CD14-positive monocyte (primary cell): Measurements from ENCODE around the gene UBC. TPM values are rescaled to one million over a fixed set of nuclear protein-coding genes. Genes with fewer than 3 reads are reported as not detected.

Source experiments
- DNase-seq, 3 donors: peaks; one replicate each; pipeline ENCODE4 v3.0.0-alpha.2; 2011 to 2022
- H2AFZ ChIP-seq: 2 replicates; pipeline ENCODE4 v1.6.0; 2012; ENCODE audit warnings: mild to moderate bottlenecking, low read depth, low read length, inconsistent platforms; ENCODE audit not compliant: insufficient read depth, poor library complexity, severe bottlenecking
- H3K27ac ChIP-seq, 2 donors: 1 replicate in 1 of 2; 2 replicates in 1 of 2; pipeline ENCODE4 v1.5.1; 2012 to 2013; ENCODE audit warnings: low read length in 2 of 2, control low read depth in 1 of 2, inconsistent platforms in 1 of 2, low read depth in 1 of 2, mild to moderate bottlenecking in 1 of 2
- H3K27me3 ChIP-seq, 2 donors: one replicate each; pipeline versions ENCODE4 v1.6.0 to v1.6.1; 2011 to 2013; ENCODE audit warnings: low read length in 2 of 2; ENCODE audit not compliant: control insufficient read depth in 2 of 2, insufficient read depth in 2 of 2
- H3K36me3 ChIP-seq, 2 donors: replicated peaks in 1 of 2; 1 replicate in 1 of 2; 2 replicates in 1 of 2; pipeline versions ENCODE4 v1.5.1 to v1.6.1; 2012 to 2013; ENCODE audit warnings: low read length in 2 of 2, control low read depth in 1 of 2, inconsistent platforms in 1 of 2, mild to moderate bottlenecking in 1 of 2; ENCODE audit not compliant: insufficient read depth in 2 of 2, control insufficient read depth in 1 of 2
- H3K4me1 ChIP-seq, 2 donors: 1 replicate in 1 of 2; 2 replicates in 1 of 2; pipeline versions ENCODE4 v1.5.1 to v1.6.1; 2012 to 2013; ENCODE audit warnings: low read length in 2 of 2, control low read depth in 1 of 2, inconsistent platforms in 1 of 2, mild to moderate bottlenecking in 1 of 2, moderate library complexity in 1 of 2; ENCODE audit not compliant: insufficient read depth in 2 of 2, control insufficient read depth in 1 of 2
- H3K4me2 ChIP-seq: replicated peaks from 2 replicates; pipeline ENCODE3; 2012; ENCODE audit warnings: low read length, moderate library complexity, mild to moderate bottlenecking; ENCODE audit not compliant: poor library complexity, severe bottlenecking; ENCODE audit errors: extremely low read depth
- H3K4me3 ChIP-seq, 3 experiments: fragments of 200-600 bp in 1 of 3; sonication (generic) in 1 of 3; replicated peaks in 1 of 3; 1 replicate in 2 of 3; 2 replicates in 1 of 3; pipeline ENCODE4 v1.5.1; 2011 to 2013; ENCODE audit warnings: low read length in 3 of 3, mild to moderate bottlenecking in 3 of 3, control low read depth in 2 of 3, low read depth in 2 of 3, inconsistent platforms in 1 of 3, moderate library complexity in 1 of 3
- H3K79me2 ChIP-seq: 2 replicates; pipeline ENCODE4 v1.6.0; 2012; ENCODE audit warnings: mild to moderate bottlenecking, control low read depth, inconsistent platforms, low read length, moderate library complexity; ENCODE audit not compliant: insufficient read depth
- H3K9ac ChIP-seq: 2 replicates; pipeline ENCODE4 v1.6.0; 2017; ENCODE audit warnings: low read length, mild to moderate bottlenecking; ENCODE audit not compliant: insufficient read depth, poor library complexity, severe bottlenecking
- H3K9me3 ChIP-seq, 2 donors: replicated peaks in 1 of 2; 1 replicate in 1 of 2; 2 replicates in 1 of 2; pipeline versions ENCODE4 v1.5.1 to v1.6.1; 2012 to 2013; ENCODE audit warnings: low read length in 2 of 2, control low read depth in 1 of 2; ENCODE audit not compliant: control insufficient read depth in 1 of 2, insufficient read depth in 1 of 2
- H4K20me1 ChIP-seq: 2 replicates; pipeline ENCODE4 v1.6.0; 2012; ENCODE audit warnings: mild to moderate bottlenecking, low read length, control low read depth, moderate library complexity; ENCODE audit not compliant: insufficient read depth
- H3K27ac Mint-ChIP-seq, 7 donors: one replicate each; pipeline ENCODE4 v1.8.0; 2020; ENCODE audit warnings: mild to moderate bottlenecking in 7 of 7, mixed read lengths in 7 of 7, moderate library complexity in 6 of 7, inconsistent platforms in 2 of 7
- H3K27me3 Mint-ChIP-seq, 3 donors: one replicate each; pipeline ENCODE4 v1.8.0; 2021 to 2022; ENCODE audit warnings: low read depth in 3 of 3, mild to moderate bottlenecking in 3 of 3, mixed read lengths in 3 of 3, moderate library complexity in 3 of 3, inconsistent platforms in 1 of 3
- H3K36me3 Mint-ChIP-seq, 2 donors: one replicate each; pipeline ENCODE4 v1.8.0; 2020; ENCODE audit warnings: mixed read lengths in 2 of 2, inconsistent platforms in 1 of 2, mild to moderate bottlenecking in 1 of 2
- H3K4me1 Mint-ChIP-seq: one replicate; pipeline ENCODE4 v1.8.0; 2020; ENCODE audit warnings: mild to moderate bottlenecking, mixed read lengths
- H3K4me3 Mint-ChIP-seq, 2 donors: one replicate each; pipeline ENCODE4 v1.8.0; 2020; ENCODE audit warnings: mild to moderate bottlenecking in 2 of 2, mixed read lengths in 2 of 2, moderate library complexity in 1 of 2
- H3K9me3 Mint-ChIP-seq, 7 donors: one replicate each; pipeline ENCODE4 v1.8.0; 2020 to 2022; ENCODE audit warnings: mixed read lengths in 7 of 7, mild to moderate bottlenecking in 6 of 7, moderate library complexity in 6 of 7, inconsistent platforms in 2 of 7
- CTCF ChIP-seq: fragments of 200-600 bp; IDR thresholded peaks from one replicate; pipeline ENCODE4 v1.8.0; 2022; ENCODE audit warnings: antibody characterized with exemption, mild to moderate bottlenecking
- WGBS: methylation state at CpG from one replicate; pipeline ENCODE4 v1.1.5; 2013; ENCODE audit warnings: missing lambda C conversion rate; ENCODE audit not compliant: insufficient coverage; 5-methylcytosine and 5-hydroxymethylcytosine counted together
- intact Hi-C, 2 donors: fragments of 100-400 bp; cut with micrococcal nuclease; formaldehyde crosslinking; loops; one replicate each; pipeline versions ENCODE4 v1.15.0 to v1.15.1; 2023
- polyA plus RNA-seq, 3 donors: library from polyadenylated mRNA; depleted of rRNA in 1 of 3; unstranded in 2 of 3; stranded (reverse) in 1 of 3; fragments of 300-500 nt in 2 of 3; fragments of >200 nt in 1 of 3; fragmentation: Illumina TruSeq in 2 of 3; gene quantifications; 1 replicate in 2 of 3; 2 replicates in 1 of 3; pipeline ENCODE4 v1.2.3, GENCODE V29; 2012 to 2021

Gene UBC
- polyA plus RNA-seq, 3 donors = 969 to 11,097 (median 1,385) TPM

- no peaks in the 10 kb centered on the region for H3K79me2 ChIP-seq
- Mint-ChIP-seq H3K27ac (no peak overlapping the region), H3K9me3 (peaks cover 0 to 2% (median 0%) of the 10 kb centered on the region in 7 donors), H3K4me3 (no peak overlapping the region), H3K27me3 (peaks cover 0 to 2% (median 0%) of the 10 kb centered on the region in 3 donors), H3K36me3 (no peaks in the 10 kb centered on the region), H3K4me1 (peaks cover 45% of the 10 kb centered on the region)
- H3K27me3 ChIP-seq = no peaks in the 10 kb centered on the region
- no peak for DNase-seq
- H3K4me2 ChIP-seq = no peak overlapping the region
- WGBS = 85% methylated on average over 7 of the region's 11 CpGs
- no peak overlapping the region for H3K9ac ChIP-seq
- H3K36me3 ChIP-seq = no peaks in the 10 kb centered on the region
- no peak overlapping the region for H2AFZ ChIP-seq
- no peak overlapping the region for H3K4me3 ChIP-seq
- no peaks in the 10 kb centered on the region for H4K20me1 ChIP-seq
- H3K9me3 ChIP-seq = no peaks in the 10 kb centered on the region
- intact Hi-C loops = no loop called here
- H3K27ac ChIP-seq = no peak overlapping the region
- peaks cover 44 to 49% of the 10 kb centered on the region in 2 donors for H3K4me1 ChIP-seq
- no peak for TF ChIP-seq CTCF
Measured at GRCh38 chr12:124872068-124872719, 42.3 kb downstream of the UBC start.

- Histone ChIP-seq H3K9ac (no peak overlapping the region), H3K9me3 (no peaks in the 10 kb centered on the region), H3K36me3 (no peaks in the 10 kb centered on the region), H3K4me3 (no peak overlapping the region), H3K4me1 (peaks cover 49 to 51% of the 10 kb centered on the region in 2 donors), H3K27me3 (no peaks in the 10 kb centered on the region), H3K79me2 (no peaks in the 10 kb centered on the region), H4K20me1 (no peaks in the 10 kb centered on the region), H3K4me2 (no peak overlapping the region), H2AFZ (no peak overlapping the region), H3K27ac (no peak overlapping the region)
- peaks cover 0 to 2% (median 0%) of the 10 kb centered on the region in 7 donors for H3K9me3 Mint-ChIP-seq
- H3K27ac Mint-ChIP-seq = no peak overlapping the region
- no peak for TF ChIP-seq CTCF
- peaks cover 0 to 2% (median 0%) of the 10 kb centered on the region in 3 donors for H3K27me3 Mint-ChIP-seq
- WGBS = 90% methylated on average over 2 of the region's 4 CpGs
- H3K4me1 Mint-ChIP-seq = peaks cover 51% of the 10 kb centered on the region
- DNase-seq = no peak
- no peak overlapping the region for H3K4me3 Mint-ChIP-seq
- H3K36me3 Mint-ChIP-seq = no peaks in the 10 kb centered on the region
- intact Hi-C loops = no loop called here
Measured at GRCh38 chr12:124871297-124871696, 43.2 kb downstream of the UBC start.
